Liver (tissue), 3 donors: Measurements from ENCODE around the gene B4GALT6.

ENCODE experiments used
- EGR1 ChIP-seq, 2 donors: IDR thresholded peaks; 2 replicates each; pipeline ENCODE4 v1.6.1; 2016 to 2018; ENCODE audit warnings: antibody characterized with exemption in 2 of 2, low read depth in 2 of 2
- JUND ChIP-seq, 2 donors: IDR thresholded peaks; 2 replicates each; pipeline ENCODE4 v1.6.1; 2016; ENCODE audit warnings: antibody characterized with exemption in 2 of 2
- RAD21 ChIP-seq, 2 donors: IDR thresholded peaks; 2 replicates each; pipeline ENCODE4 v1.6.1; 2016; ENCODE audit warnings: antibody characterized with exemption in 2 of 2, mild to moderate bottlenecking in 2 of 2
- TF ChIP-seq, protein P1 (sequence below): fragments of 150-350 bp; IDR thresholded peaks from 2 replicates; pipeline ENCODE4 v1.5.1; 2017; ENCODE audit warnings: improper control_type of control experiment, low read depth, low read length; ENCODE audit not compliant: missing input control
- TF ChIP-seq, protein P2 (sequence below): IDR thresholded peaks from 2 replicates; pipeline ENCODE4 v1.6.1; 2016; ENCODE audit warnings: antibody characterized with exemption, mild to moderate bottlenecking
- donor health status: healthy.
- donor health status: healthy.

DNA sequence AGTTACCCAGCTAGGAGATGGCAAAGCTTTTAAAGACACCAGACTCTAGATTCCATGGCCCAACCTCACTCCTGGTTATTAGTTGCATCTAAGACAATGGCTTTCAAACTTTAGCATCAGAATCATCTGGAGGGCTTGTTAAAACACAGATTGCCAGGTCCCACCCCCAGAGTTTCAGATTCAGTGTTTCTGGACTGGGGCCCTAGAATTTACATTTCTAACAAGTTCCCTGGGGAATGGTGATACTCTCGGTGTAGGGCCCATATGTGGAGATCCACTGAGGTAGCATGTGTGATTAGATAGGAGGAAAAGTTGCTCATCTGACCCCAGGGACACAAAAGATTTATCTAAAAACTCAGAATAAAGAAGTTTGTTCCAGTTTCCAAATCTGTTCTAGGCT, 107.2 kb downstream of the B4GALT6 start:
- TF ChIP-seq, protein P1, sequence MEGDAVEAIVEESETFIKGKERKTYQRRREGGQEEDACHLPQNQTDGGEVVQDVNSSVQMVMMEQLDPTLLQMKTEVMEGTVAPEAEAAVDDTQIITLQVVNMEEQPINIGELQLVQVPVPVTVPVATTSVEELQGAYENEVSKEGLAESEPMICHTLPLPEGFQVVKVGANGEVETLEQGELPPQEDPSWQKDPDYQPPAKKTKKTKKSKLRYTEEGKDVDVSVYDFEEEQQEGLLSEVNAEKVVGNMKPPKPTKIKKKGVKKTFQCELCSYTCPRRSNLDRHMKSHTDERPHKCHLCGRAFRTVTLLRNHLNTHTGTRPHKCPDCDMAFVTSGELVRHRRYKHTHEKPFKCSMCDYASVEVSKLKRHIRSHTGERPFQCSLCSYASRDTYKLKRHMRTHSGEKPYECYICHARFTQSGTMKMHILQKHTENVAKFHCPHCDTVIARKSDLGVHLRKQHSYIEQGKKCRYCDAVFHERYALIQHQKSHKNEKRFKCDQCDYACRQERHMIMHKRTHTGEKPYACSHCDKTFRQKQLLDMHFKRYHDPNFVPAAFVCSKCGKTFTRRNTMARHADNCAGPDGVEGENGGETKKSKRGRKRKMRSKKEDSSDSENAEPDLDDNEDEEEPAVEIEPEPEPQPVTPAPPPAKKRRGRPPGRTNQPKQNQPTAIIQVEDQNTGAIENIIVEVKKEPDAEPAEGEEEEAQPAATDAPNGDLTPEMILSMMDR = no peak
- TF ChIP-seq, protein P2, sequence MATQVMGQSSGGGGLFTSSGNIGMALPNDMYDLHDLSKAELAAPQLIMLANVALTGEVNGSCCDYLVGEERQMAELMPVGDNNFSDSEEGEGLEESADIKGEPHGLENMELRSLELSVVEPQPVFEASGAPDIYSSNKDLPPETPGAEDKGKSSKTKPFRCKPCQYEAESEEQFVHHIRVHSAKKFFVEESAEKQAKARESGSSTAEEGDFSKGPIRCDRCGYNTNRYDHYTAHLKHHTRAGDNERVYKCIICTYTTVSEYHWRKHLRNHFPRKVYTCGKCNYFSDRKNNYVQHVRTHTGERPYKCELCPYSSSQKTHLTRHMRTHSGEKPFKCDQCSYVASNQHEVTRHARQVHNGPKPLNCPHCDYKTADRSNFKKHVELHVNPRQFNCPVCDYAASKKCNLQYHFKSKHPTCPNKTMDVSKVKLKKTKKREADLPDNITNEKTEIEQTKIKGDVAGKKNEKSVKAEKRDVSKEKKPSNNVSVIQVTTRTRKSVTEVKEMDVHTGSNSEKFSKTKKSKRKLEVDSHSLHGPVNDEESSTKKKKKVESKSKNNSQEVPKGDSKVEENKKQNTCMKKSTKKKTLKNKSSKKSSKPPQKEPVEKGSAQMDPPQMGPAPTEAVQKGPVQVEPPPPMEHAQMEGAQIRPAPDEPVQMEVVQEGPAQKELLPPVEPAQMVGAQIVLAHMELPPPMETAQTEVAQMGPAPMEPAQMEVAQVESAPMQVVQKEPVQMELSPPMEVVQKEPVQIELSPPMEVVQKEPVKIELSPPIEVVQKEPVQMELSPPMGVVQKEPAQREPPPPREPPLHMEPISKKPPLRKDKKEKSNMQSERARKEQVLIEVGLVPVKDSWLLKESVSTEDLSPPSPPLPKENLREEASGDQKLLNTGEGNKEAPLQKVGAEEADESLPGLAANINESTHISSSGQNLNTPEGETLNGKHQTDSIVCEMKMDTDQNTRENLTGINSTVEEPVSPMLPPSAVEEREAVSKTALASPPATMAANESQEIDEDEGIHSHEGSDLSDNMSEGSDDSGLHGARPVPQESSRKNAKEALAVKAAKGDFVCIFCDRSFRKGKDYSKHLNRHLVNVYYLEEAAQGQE = no peak
- no peak for TF ChIP-seq JUND (IDR thresholded peaks at IDR 0.05)
- no peak for TF ChIP-seq RAD21 (IDR thresholded peaks at IDR 0.05)
- TF ChIP-seq EGR1 (IDR thresholded peaks at IDR 0.05; ENCODE audit: low read depth in 2 of 2) = no peak
